HCEC 1CT (cell line): Measurements from ENCODE around the gene NLRC4.
"Not testable (repeated sequence)": the region's sequence is repeated elsewhere in the genome, so short reads cannot be mapped to it uniquely, and the experiment has no call there.

ENCODE experiments used
- DNase-seq: peaks from one replicate; pipeline ENCODE4 v3.0.0-alpha.2; 2017

NLRC4 gene

GRCh38 chr2:32246911-32247310 lies 17.8 kb downstream of the NLRC4 start:
- DNase-seq = no peak

DNA sequence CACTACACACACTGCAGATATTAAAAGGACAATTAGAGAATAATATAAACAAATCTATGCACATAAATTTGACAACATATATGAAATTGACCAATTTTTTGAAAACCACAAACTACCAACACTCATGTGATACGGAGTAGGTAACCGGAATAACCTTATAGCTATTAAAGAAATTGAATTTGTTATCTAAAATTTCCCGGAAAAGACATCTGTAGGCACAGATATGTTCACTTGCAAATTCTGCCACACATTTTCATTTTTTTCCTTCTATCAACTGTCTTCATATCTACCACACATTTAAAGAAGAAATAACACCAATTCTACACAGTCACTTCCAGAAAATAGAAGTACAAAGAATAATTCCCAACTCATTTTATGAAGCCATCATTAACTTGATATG lies 22.4 kb downstream of the NLRC4 start:
- DNase-seq = no peak

DNA sequence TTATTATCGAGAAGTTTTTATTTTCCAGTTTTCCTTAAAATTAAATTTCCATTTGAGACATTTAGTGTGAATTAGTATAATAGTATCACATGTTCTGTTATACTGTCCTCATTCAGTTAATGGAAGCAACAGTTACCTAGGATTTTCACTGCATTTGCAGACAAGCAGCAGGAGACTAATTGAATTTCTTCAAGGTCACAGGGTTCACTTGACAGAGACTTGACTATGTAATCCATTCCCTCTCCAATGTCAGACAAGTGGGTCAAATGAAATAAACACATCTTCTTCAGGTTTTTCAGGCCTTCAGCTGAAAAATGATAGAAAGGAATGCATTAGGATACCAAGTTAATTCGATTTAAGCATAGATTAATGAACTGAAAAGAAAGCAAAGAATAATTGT lies 26.7 kb downstream of the NLRC4 start:
- no peak for DNase-seq

DNA sequence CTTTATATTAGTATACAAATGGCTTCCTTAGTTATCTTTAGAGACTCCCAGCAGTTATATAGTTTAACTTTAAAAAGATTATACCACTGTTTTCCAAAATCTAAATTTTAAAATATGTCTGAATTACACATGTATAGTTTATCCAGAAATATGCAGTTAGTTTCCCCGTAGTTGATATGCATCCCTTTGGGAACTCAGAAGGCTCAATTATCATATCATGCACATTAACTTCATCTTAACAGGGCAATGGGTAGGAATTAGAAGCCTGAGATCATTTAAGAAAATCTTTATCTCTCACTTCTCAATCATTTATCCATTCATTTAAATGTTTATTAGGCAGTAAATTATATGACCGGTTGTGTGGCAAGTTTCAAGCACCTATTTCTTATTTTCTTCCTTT lies 27.2 kb downstream of the NLRC4 start:
- DNase-seq = no peak

DNA sequence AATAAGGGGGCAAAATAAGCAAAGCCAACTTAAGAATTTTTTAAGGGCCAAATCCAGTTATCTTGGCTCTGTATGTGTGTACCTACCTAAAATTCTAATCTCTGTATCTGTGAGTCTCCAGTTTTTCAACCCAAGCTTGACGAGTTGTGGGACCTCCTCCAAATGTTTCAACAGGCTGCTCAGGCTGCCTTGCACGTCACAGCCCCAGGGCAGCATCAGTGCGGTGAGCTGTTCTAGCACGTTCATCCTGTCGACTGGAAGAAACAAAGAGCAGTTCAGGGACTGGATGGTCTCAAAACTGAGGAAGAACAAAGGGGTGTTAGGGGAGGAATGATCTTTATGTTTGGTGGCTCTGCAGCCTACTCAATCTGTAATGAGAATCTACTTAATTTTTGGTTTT lies 29.4 kb downstream of the NLRC4 start:
- no peak for DNase-seq

DNA sequence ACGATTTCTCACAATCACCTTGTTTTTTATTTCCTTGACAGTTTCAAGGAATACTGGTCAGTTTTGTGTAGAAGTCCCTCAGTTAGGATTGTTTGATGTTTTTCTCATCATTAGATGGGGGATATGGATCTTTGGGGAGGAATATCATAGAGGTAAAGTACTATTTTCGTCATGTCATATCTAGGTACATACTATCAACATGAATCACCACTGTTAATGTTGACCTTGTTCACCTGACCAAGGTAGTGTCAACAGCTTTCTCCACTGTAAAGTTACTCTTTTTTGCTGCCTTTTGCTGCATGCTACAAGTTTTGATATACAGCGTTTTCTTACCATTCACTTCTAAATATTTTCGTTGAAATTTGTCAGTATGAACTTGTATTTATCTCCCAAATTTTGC lies 32.7 kb downstream of the NLRC4 start:
- DNase-seq = no peak

- DNase-seq = no peak
These were observed 35.1 kb downstream of the NLRC4 start for GRCh38 chr2:32229635-32230034.

- no peak for DNase-seq
These were observed 36.5 kb downstream of the NLRC4 start for GRCh38 chr2:32228181-32228580.

DNA sequence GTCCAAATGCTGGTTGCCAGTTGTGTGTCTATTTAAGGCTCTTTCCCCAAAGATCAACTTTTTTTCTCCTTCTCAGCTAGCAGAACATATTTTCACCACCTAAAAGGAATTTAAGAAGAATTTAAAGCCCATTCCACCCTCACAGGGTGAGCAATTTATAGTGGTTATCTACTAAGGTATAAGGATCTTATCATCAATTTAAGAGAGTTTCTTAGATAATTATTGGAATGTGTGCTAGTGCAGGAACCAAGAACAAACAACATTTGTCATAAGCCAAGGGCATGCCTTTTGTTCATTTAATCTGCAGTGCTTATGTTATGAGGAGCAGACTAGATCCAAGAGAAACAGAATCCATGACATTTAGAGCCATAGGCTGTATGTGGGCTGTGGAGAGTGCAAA lies 37.2 kb downstream of the NLRC4 start:
- DNase-seq = no peak

DNA sequence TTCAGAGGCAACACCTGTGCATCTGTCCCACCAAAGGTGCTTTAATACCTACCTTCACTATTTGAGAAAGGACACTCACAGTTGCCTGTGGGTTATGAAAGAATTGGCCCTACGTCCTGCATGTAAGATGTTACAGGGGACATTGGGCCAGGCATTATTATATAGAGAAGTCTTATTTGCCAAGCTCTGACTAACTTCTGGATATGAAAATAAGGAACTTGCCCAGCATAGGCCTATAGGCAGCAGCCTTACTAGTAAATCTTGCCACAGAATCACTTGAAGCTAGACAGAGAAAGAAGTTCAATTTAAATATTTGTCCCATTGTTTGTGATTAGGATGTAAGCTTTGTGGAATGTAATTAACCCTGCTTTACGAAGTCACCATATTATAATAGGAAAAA lies 41.7 kb downstream of the NLRC4 start:
- no peak for DNase-seq

- no peak for DNase-seq
These were observed 44.2 kb downstream of the NLRC4 start for GRCh38 chr2:32220445-32220844.

- DNase-seq = no peak
These were observed 52.4 kb downstream of the NLRC4 start for GRCh38 chr2:32212295-32212694.

DNA sequence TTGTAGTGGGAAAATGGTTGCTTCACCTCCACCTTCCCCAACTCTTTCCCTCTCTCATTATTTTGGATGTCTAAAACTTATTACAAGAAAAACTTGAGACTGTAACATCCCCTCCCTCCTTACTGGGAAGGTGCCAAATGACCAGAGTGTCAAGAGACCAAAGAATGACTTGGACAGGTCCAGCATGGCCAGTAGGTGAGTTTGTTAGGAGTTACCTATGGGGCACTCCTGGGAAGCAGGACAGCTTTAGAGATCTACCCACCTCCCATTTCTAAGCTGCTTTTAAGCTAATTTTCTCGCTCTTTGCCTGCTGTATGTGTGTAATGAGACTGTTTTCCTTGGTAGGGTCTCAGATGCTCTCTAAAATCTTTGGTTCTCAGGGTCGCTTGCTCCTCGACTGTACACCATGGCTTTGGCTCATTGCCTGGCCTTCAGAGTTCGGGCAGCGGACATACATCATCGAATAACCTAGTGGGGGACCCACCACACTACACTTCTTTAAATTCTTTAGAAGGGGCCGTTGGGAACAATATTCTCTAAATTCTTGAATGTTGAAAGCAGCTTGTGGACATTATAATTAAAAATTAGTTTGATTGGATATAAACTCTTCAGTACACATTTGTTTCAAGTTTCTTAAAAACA lies 53.8 kb downstream of the NLRC4 start:
- no peak for DNase-seq

- not testable (repeated sequence) for DNase-seq
These were observed 61.3 kb downstream of the NLRC4 start for GRCh38 chr2:32203428-32203827.

- no peak for DNase-seq
These were observed 63.9 kb downstream of the NLRC4 start for GRCh38 chr2:32200814-32201213.

DNA sequence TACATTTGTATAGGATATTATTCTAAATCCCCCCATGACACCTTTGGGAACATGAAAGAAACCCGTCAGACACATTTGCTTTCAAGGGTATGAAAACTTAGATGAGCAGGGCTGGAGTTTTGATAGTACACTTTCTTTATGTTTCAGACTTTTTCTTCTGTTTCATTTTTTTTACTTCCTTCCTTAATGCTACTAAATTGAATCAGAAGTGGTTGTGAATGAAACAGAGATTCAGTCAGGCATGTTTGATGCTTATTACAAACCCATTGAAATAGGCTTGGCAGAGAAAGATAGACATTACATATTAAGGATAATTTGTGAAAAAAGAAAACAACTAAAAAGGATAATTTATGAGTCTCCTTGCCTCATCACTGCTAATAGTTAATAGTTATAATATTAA lies 72.3 kb downstream of the NLRC4 start:
- no peak for DNase-seq

DNA sequence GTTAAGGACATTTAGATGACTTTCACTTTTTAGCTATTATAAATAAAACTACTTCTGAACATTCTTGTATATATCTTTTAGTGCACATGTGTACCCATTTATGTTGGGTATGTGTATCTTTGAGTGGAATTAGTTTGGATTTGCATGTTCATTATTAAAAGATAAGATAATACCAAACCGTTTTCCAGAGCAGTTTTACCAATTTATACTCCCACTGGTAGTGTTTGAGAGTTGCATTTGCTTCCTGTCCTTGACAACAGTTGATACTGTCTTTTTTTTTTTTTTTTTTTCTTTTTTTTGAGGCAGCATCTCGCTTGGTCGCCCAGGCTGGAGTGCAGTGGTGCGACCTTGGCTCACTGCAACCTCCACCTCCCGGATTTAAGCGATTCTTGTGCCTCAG lies 75.7 kb downstream of the NLRC4 start:
- DNase-seq = no peak

DNA sequence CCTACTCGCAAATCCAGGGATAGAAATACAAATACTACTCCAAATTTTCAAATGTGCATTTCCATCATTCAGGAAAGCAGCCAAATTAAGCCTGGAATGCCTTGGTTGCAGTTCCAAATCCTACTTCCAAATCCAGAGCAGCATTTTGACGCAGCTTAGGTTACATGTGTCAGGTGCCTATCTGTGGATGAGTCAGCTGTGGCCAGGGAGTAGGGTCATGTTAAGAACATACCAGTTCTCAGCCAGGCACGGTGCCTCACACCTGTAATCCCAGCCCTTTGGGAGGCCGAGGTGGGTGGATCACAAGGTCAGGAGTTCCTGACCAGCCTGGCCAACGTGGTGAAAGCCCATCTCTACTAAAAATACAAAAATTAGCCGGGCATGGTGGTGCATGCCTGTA lies 82.0 kb downstream of the NLRC4 start:
- DNase-seq = no peak
